Heart left ventricle (tissue), 16 donors: ENCODE results near the gene STK24. TPM values are rescaled to one million over a fixed set of nuclear protein-coding genes. Genes with fewer than 3 reads are reported as not detected.
"Not testable (repeated sequence)": the region's sequence is repeated elsewhere in the genome, so short reads cannot be mapped to it uniquely, and the experiment has no call there.

Source experiments
- ATAC-seq, 4 donors: fragments of 200-7000 bp; cut with Tn5 transposase; one replicate each; pipeline ENCODE4 v1.9.1; 2020 to 2022; ENCODE audit warnings: moderate library complexity in 4 of 4, mild to moderate bottlenecking in 3 of 4, moderate number of reproducible peaks in 1 of 4
- DNase-seq, 5 donors: peaks; one replicate each; pipeline ENCODE4 v3.0.0-alpha.2; 2020
- H3K27ac ChIP-seq, 12 donors: fragments of 200-600 bp; sonication (generic) in 4 of 12; one replicate each; pipeline versions ENCODE4 v1.5.0 to v1.8.0; 2016 to 2022; ENCODE audit warnings: mild to moderate bottlenecking in 2 of 12
- H3K27me3 ChIP-seq, 9 donors: fragments of 200-600 bp; sonication (generic) in 2 of 9; one replicate each; pipeline versions ENCODE4 v1.5.1 to v1.8.0; 2016 to 2022; ENCODE audit warnings: mild to moderate bottlenecking in 3 of 9
- H3K36me3 ChIP-seq, 9 donors: fragments of 200-600 bp; sonication (generic) in 2 of 9; one replicate each; pipeline versions ENCODE4 v1.5.0 to v1.8.0; 2018 to 2022; ENCODE audit warnings: mild to moderate bottlenecking in 2 of 9
- H3K4me1 ChIP-seq, 12 donors: fragments of 200-600 bp; sonication (generic) in 4 of 12; one replicate each; pipeline versions ENCODE4 v1.5.0 to v1.8.0; 2016 to 2022; ENCODE audit warnings: mild to moderate bottlenecking in 3 of 12
- H3K4me3 ChIP-seq, 12 donors: fragments of 200-600 bp; sonication (generic) in 4 of 12; one replicate each; pipeline versions ENCODE4 v1.5.0 to v1.8.0; 2017 to 2022; ENCODE audit warnings: mild to moderate bottlenecking in 9 of 12, moderate library complexity in 4 of 12
- H3K9me3 ChIP-seq, 12 donors: fragments of 200-600 bp; sonication (generic) in 4 of 12; one replicate each; pipeline versions ENCODE4 v1.5.0 to v1.8.0; 2016 to 2022; ENCODE audit warnings: mild to moderate bottlenecking in 1 of 12
- POLR2A ChIP-seq, 2 donors: fragments of 450-650 bp; IDR thresholded peaks; one replicate each; pipeline ENCODE4 v1.6.1; 2017; ENCODE audit warnings: antibody characterized with exemption in 2 of 2, mild to moderate bottlenecking in 2 of 2, moderate library complexity in 2 of 2
- WGBS, 4 donors: extraction: QIAGEN DNeasy Blood & Tissue Kit in 2 of 4; methylation state at CpG; one replicate each; pipeline versions ENCODE4 v1.1.5 to v1.1.7; 2013 to 2018; 5-methylcytosine and 5-hydroxymethylcytosine counted together
- intact Hi-C, 10 donors: fragments of 100-400 bp; cut with DNase I; formaldehyde crosslinking; loops; one replicate each; pipeline versions ENCODE4 v1.11.1 to v1.14.2; 2022
- polyA plus RNA-seq, 2 donors: library from polyadenylated mRNA; stranded (reverse); fragments of 200-250 nt; gene quantifications; one replicate each; pipeline ENCODE4 v1.2.3, GENCODE V29; 2013
- total RNA-seq, 9 donors: library from RNA; depleted of rRNA in 2 of 9; stranded (reverse); fragments of >200 nt in 2 of 9; fragmentation: NEBNext Ultra II Directional in 3 of 9; extraction: Animal tissue kit (Norgen Biotek cat#: 25700) in 3 of 9; gene quantifications; one replicate each; pipeline versions ENCODE4 v1.1.0 to v1.2.4, GENCODE V29; 2016 to 2023
- TF ChIP-seq, protein P1 (sequence below), 12 donors: fragments of 200-600 bp; sonication (generic) in 4 of 12; IDR thresholded peaks; one replicate each; pipeline versions ENCODE4 v1.5.0 to v1.8.0; 2018 to 2022; ENCODE audit warnings: antibody characterized with exemption in 12 of 12, mild to moderate bottlenecking in 5 of 12
- donor health status: ischemic (EF 13 %, LVEDD 7.1; RV severe dilation, severe dysfunction).
- donor health status: healthy with polysubstance abuse.
- donor health status: DM: no; HTN: yes; CAD: no.
- donor health status: DM: no; HTN: no; CAD: no.
- donor health status: ischemic (EF 25% LVEDD 6.9; RV normal size, moderate dysfunction).
- donor health status: ischemic (EF 25% LVEDD 5.7; RV mildly dilated, moderate dysfunction).
- donor health status: healthy.
- donor health status: DM: yes; HTN: yes; CAD: no.
- donor health status: ischemic (EF 35%, LVEDD 5.7; RV mildly dilated, moderate dysfunction).
- donor health status: nonischemic (EF 11% LVEDD 7.7; RV severe dilation, severe dysfunction).
- donor health status: DM: yes; HTN: yes; CAD: no.
- donor health status: PGD.
- donor health status: ischemic (EF 29% LVEDD 5.4; RV normal size, mild dysfunction).
- donor health status: nonischemic (EF 23%, LVEDD 6.1; RV moderate dilation, normal function).

Gene STK24
- total and polyA plus RNA-seq, 11 donors: 26.6 to 82.6 (median 59.6) TPM

DNA sequence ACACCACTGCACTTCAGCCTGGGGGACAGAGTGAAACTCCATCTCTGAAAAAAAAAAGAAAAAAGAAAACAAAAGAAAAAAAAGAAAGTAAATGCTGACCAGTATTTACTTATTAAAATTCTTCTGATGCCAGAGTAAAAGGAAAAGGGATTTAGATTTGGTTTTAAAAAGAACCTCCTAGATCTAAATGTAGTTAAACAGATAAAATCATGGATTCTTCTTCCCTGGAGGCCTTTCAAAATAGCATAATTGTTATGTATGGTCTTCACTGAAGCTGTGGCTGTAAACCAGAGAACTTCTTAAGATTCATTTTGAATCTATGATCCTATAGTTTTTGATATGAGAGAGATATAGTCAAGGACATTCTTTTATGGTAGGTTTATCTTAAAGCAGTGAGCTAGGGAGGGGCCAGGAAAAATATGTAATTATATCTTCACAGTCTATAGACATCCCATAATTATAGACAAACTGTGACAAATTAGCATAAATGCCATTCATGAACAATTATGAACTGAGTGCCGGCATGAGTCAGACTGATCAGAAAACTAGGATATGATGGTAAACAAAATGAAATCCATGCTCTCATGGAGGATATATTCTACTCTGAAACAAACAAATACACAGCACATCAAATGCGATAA, 14.9 kb upstream of the STK24 start:
- Histone ChIP-seq H3K27me3 (no peaks in the 10 kb centered on the region), H3K27ac (no peak overlapping the region), H3K9me3 (no peaks in the 10 kb centered on the region), H3K36me3 (no peaks in the 10 kb centered on the region), H3K4me1 (no peaks in the 10 kb centered on the region), H3K4me3 (no peak overlapping the region)
- no peak for DNase-seq
- intact Hi-C loops: loop anchor here in 2 of 10 donors (10.0 kb wide), 2 partner anchors 53 to 63 kb away; no protein-coding TSS in a partner anchor
- TF ChIP-seq, protein P1, sequence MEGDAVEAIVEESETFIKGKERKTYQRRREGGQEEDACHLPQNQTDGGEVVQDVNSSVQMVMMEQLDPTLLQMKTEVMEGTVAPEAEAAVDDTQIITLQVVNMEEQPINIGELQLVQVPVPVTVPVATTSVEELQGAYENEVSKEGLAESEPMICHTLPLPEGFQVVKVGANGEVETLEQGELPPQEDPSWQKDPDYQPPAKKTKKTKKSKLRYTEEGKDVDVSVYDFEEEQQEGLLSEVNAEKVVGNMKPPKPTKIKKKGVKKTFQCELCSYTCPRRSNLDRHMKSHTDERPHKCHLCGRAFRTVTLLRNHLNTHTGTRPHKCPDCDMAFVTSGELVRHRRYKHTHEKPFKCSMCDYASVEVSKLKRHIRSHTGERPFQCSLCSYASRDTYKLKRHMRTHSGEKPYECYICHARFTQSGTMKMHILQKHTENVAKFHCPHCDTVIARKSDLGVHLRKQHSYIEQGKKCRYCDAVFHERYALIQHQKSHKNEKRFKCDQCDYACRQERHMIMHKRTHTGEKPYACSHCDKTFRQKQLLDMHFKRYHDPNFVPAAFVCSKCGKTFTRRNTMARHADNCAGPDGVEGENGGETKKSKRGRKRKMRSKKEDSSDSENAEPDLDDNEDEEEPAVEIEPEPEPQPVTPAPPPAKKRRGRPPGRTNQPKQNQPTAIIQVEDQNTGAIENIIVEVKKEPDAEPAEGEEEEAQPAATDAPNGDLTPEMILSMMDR (IDR thresholded peaks at IDR 0.05): no peak
- TF ChIP-seq POLR2A (IDR thresholded peaks at IDR 0.05): no peak
- 95 to 98% (median 96%) methylated on average over 2 of the region's 2 CpGs for WGBS, 4 donors
- no peak for ATAC-seq

DNA sequence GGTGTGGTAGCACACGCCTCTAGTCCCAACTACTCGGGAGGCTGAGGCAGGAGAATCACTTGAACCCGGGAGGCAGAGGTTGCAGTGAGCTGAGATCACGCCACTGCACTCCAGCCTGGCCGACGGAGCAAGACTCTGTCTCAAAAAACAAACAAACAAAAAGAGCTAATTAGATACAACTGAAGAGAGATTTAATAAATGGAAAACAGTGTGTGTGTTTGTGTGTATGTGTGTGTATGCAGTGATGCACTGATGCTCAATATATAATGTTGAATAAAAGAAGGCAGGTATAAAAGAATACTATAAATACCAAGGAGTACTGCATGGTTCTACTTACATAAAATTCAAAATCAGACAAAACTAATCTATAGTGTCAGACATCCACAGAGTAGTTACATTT, 13.6 kb upstream of the STK24 start:
- H3K27ac ChIP-seq, ATAC-seq, H3K9me3 ChIP-seq, H3K4me3 ChIP-seq, H3K4me1 ChIP-seq, H3K36me3 ChIP-seq, H3K27me3 ChIP-seq, DNase-seq: not testable (repeated sequence)
- intact Hi-C loops: loop anchor here in 2 of 10 donors (10.0 kb wide), 2 partner anchors 54 to 64 kb away; no protein-coding TSS in a partner anchor
- WGBS, 4 donors: 94 to 98% (median 96%) methylated on average over 6 of the region's 6 CpGs

DNA sequence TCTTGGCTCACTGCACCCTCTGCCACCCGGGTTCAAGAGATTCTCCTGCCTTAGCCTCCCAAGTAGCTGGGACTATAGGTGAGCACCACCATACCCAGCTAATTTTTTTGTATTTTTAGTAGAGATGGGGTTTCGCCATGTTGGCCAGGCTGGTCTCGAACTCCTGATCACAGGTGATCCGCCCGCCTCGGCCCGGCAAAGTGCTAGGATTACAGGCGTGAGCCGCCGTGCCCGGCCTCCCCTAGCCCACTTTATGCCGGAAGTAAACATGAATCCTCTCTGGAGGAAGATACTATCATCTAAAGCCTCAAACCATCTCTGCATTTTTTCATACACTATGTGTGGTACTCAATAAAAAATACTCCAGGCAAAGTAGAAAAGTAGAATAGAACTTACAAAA, 12.6 kb upstream of the STK24 start:
- not testable (repeated sequence) for H3K4me1 ChIP-seq, DNase-seq, ATAC-seq, H3K36me3 ChIP-seq, H3K4me3 ChIP-seq, H3K9me3 ChIP-seq, H3K27ac ChIP-seq, H3K27me3 ChIP-seq
- WGBS, 4 donors: 89 to 95% (median 93%) methylated on average over 12 of the region's 12 CpGs
- intact Hi-C loops: loop anchor here in 2 of 10 donors (5.0 to 10.0 kb wide), 2 partner anchors 63 to 145 kb away; no protein-coding TSS in a partner anchor

DNA sequence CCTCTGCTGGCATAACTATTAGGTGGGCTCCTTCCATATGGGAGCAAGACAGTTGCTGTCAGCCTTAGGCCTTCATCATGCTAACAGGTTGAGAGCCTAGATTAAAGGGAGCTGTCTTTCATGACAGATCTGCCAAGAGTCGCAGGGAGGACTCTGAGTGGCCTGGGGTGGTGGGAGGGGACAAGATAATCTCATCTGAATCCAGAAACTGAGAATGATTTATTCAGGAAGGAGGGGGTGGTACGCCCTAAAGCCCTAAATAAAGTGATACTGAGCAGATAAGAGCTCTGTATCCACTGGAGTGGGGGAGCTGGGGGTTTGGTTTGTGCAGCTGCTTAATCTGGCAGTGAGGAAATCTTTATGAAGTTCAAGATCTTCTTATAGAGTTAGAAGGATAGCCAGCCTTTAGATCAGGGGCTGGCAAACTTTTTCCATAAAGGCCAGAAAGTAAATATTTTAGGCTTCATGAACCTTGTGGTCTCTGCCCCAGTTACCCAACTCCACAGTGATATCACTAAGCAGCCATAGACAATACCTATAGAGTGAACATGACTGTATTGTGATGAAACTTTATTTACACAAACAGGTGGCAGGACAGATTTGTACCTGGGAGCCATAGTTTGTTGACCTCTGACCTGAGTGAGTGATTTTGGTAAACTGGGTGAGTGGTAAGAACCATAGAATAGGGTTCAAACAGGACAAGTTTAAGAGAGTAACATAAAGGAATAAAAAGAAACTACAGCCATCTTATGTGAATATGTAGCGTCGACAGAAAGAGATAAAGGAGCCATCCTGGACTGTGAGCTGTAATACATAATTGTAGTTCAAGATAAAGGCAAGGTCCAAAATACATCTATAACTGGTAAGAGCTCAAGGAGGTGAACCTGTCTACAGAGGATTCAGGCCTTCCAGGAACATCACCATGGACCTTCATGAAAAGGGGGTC, 9.8 kb upstream of the STK24 start:
- Histone ChIP-seq H3K36me3 (no peaks in the 10 kb centered on the region), H3K4me3 (no peak overlapping the region), H3K27me3 (no peaks in the 10 kb centered on the region), H3K4me1 (peaks cover 0 to 14% (median 6%) of the 10 kb centered on the region in 12 donors), H3K9me3 (no peaks in the 10 kb centered on the region), H3K27ac (no peak overlapping the region)
- TF ChIP-seq, protein P1 (IDR thresholded peaks at IDR 0.05): no peak
- DNase-seq (no peak), ATAC-seq (no peak)
- WGBS, 4 donors: 78 to 84% (median 84%) methylated on average over 4 of the region's 4 CpGs
- intact Hi-C loops: loop anchor here in 2 of 10 donors (5.0 to 10.0 kb wide), 2 partner anchors 66 to 142 kb away; no protein-coding TSS in a partner anchor

DNA sequence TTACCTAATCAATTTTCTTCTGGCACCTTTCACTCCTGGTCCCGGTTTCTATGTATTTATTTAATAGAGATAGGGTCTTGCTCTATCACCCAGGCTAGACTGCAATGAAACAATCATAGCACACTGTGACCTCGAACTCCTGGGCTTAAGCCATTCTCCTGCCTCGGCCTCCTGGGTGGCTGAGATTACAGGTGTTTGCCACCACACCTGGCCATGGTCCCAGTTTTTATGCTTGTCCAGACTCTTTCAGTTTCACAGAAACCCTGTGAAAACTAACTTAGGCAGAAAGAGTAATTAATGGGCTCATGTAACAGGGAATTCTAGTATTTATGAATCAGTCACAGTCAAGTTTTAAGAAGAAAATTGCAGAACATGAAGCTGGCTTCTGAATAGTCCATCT, 9.0 kb upstream of the STK24 start:
- 93 to 98% (median 96%) methylated on average over 3 of the region's 3 CpGs for WGBS, 4 donors
- peaks cover 0 to 19% (median 7%) of the 10 kb centered on the region in 12 donors for H3K4me1 ChIP-seq
- no peaks in the 10 kb centered on the region for H3K36me3 ChIP-seq
- H3K4me3 ChIP-seq: no peak overlapping the region
- ATAC-seq (no peak), DNase-seq (no peak)
- no peaks in the 10 kb centered on the region for H3K27me3 ChIP-seq
- intact Hi-C loops: loop anchor here in 2 of 10 donors (5.0 to 10.0 kb wide), 2 partner anchors 66 to 141 kb away; no protein-coding TSS in a partner anchor
- no peaks in the 10 kb centered on the region for H3K9me3 ChIP-seq
- TF ChIP-seq, protein P1 (IDR thresholded peaks at IDR 0.05): no peak
- H3K27ac ChIP-seq: no peak overlapping the region
